Left renal cortex interstitium (tissue), 4 donors: ENCODE data around the gene CAMTA1. TPM values are rescaled to one million over a fixed set of nuclear protein-coding genes. Genes with fewer than 3 reads are reported as not detected.
A peak's percentile ranks its signal among the peaks of the same experiment; 100 is the strongest.

Source experiments
- DNase-seq, 4 donors: peaks; one replicate each; pipeline ENCODE4 v3.0.0-alpha.2; 2013; ENCODE audit warnings: low read depth in 4 of 4, low spot score in 2 of 4, missing footprints in 1 of 4
- polyA plus RNA-seq, 4 donors: library from polyadenylated mRNA; unstranded; fragments of 120-200 nt; gene quantifications; one replicate each; pipeline ENCODE4 v1.2.1, GENCODE V29; 2013; ENCODE audit not compliant: insufficient read length in 4 of 4

The CAMTA1 gene
- polyA plus RNA-seq, 4 donors: 76.8 to 91.3 (median 85.3) TPM

- no peak for DNase-seq
Measured at GRCh38 chr1:7263021-7263960, 478.0 kb downstream of the CAMTA1 start.

GRCh38 chr1:7264101-7264500 is 478.8 kb downstream of the CAMTA1 start:
- DNase-seq: no peak

GRCh38 chr1:7265771-7266371 is 480.6 kb downstream of the CAMTA1 start:
- peak in 2 of 4 donors; percentile 23 to 46 for DNase-seq

GRCh38 chr1:7266561-7266960 is 481.3 kb downstream of the CAMTA1 start:
- no peak for DNase-seq

- DNase-seq: no peak
Measured at GRCh38 chr1:7267493-7267892, 482.2 kb downstream of the CAMTA1 start.

- no peak for DNase-seq
Measured at GRCh38 chr1:7268983-7269382, 483.7 kb downstream of the CAMTA1 start.

- DNase-seq: no peak
Measured at GRCh38 chr1:7269525-7269924, 484.3 kb downstream of the CAMTA1 start.

GRCh38 chr1:7274256-7274655 is 489.0 kb downstream of the CAMTA1 start:
- no peak for DNase-seq

- no peak for DNase-seq
Measured at GRCh38 chr1:7278045-7278444, 492.8 kb downstream of the CAMTA1 start.

- DNase-seq: no peak
Measured at GRCh38 chr1:7278827-7279765, 493.8 kb downstream of the CAMTA1 start.

- DNase-seq: no peak
Measured at GRCh38 chr1:7279769-7280168, 494.5 kb downstream of the CAMTA1 start.

GRCh38 chr1:7280347-7280960 is 495.2 kb downstream of the CAMTA1 start:
- DNase-seq: no peak

GRCh38 chr1:7281821-7282220 is 496.6 kb downstream of the CAMTA1 start:
- no peak for DNase-seq

- no peak for DNase-seq
Measured at GRCh38 chr1:7284839-7285435, 499.7 kb downstream of the CAMTA1 start.

- no peak for DNase-seq
Measured at GRCh38 chr1:7285856-7286454, 500.7 kb downstream of the CAMTA1 start.

- DNase-seq: no peak
Measured at GRCh38 chr1:7287013-7287412, 501.8 kb downstream of the CAMTA1 start.

- DNase-seq: no peak
Measured at GRCh38 chr1:7288992-7289391, 503.7 kb downstream of the CAMTA1 start.

GRCh38 chr1:7289694-7290093 is 504.4 kb downstream of the CAMTA1 start:
- DNase-seq: no peak
